CD14-positive monocyte (primary cell): ENCODE results near the gene MAD1L1. TPM values are rescaled to one million over a fixed set of nuclear protein-coding genes. Genes with fewer than 3 reads are reported as not detected.

ENCODE experiments used
- DNase-seq, 3 donors: peaks; one replicate each; pipeline ENCODE4 v3.0.0-alpha.2; 2011 to 2022
- H2AFZ ChIP-seq: 2 replicates; pipeline ENCODE4 v1.6.0; 2012; ENCODE audit warnings: mild to moderate bottlenecking, low read depth, low read length, inconsistent platforms; ENCODE audit not compliant: insufficient read depth, poor library complexity, severe bottlenecking
- H3K27ac ChIP-seq, 2 donors: 1 replicate in 1 of 2; 2 replicates in 1 of 2; pipeline ENCODE4 v1.5.1; 2012 to 2013; ENCODE audit warnings: low read length in 2 of 2, control low read depth in 1 of 2, inconsistent platforms in 1 of 2, low read depth in 1 of 2, mild to moderate bottlenecking in 1 of 2
- H3K27me3 ChIP-seq, 2 donors: one replicate each; pipeline versions ENCODE4 v1.6.0 to v1.6.1; 2011 to 2013; ENCODE audit warnings: low read length in 2 of 2; ENCODE audit not compliant: control insufficient read depth in 2 of 2, insufficient read depth in 2 of 2
- H3K36me3 ChIP-seq, 2 donors: replicated peaks in 1 of 2; 1 replicate in 1 of 2; 2 replicates in 1 of 2; pipeline versions ENCODE4 v1.5.1 to v1.6.1; 2012 to 2013; ENCODE audit warnings: low read length in 2 of 2, control low read depth in 1 of 2, inconsistent platforms in 1 of 2, mild to moderate bottlenecking in 1 of 2; ENCODE audit not compliant: insufficient read depth in 2 of 2, control insufficient read depth in 1 of 2
- H3K4me1 ChIP-seq, 2 donors: 1 replicate in 1 of 2; 2 replicates in 1 of 2; pipeline versions ENCODE4 v1.5.1 to v1.6.1; 2012 to 2013; ENCODE audit warnings: low read length in 2 of 2, control low read depth in 1 of 2, inconsistent platforms in 1 of 2, mild to moderate bottlenecking in 1 of 2, moderate library complexity in 1 of 2; ENCODE audit not compliant: insufficient read depth in 2 of 2, control insufficient read depth in 1 of 2
- H3K4me2 ChIP-seq: replicated peaks from 2 replicates; pipeline ENCODE3; 2012; ENCODE audit warnings: low read length, moderate library complexity, mild to moderate bottlenecking; ENCODE audit not compliant: poor library complexity, severe bottlenecking; ENCODE audit errors: extremely low read depth
- H3K4me3 ChIP-seq, 3 experiments: fragments of 200-600 bp in 1 of 3; sonication (generic) in 1 of 3; replicated peaks in 1 of 3; 1 replicate in 2 of 3; 2 replicates in 1 of 3; pipeline ENCODE4 v1.5.1; 2011 to 2013; ENCODE audit warnings: low read length in 3 of 3, mild to moderate bottlenecking in 3 of 3, control low read depth in 2 of 3, low read depth in 2 of 3, inconsistent platforms in 1 of 3, moderate library complexity in 1 of 3
- H3K79me2 ChIP-seq: 2 replicates; pipeline ENCODE4 v1.6.0; 2012; ENCODE audit warnings: mild to moderate bottlenecking, control low read depth, inconsistent platforms, low read length, moderate library complexity; ENCODE audit not compliant: insufficient read depth
- H3K9ac ChIP-seq: 2 replicates; pipeline ENCODE4 v1.6.0; 2017; ENCODE audit warnings: low read length, mild to moderate bottlenecking; ENCODE audit not compliant: insufficient read depth, poor library complexity, severe bottlenecking
- H3K9me3 ChIP-seq, 2 donors: replicated peaks in 1 of 2; 1 replicate in 1 of 2; 2 replicates in 1 of 2; pipeline versions ENCODE4 v1.5.1 to v1.6.1; 2012 to 2013; ENCODE audit warnings: low read length in 2 of 2, control low read depth in 1 of 2; ENCODE audit not compliant: control insufficient read depth in 1 of 2, insufficient read depth in 1 of 2
- H4K20me1 ChIP-seq: 2 replicates; pipeline ENCODE4 v1.6.0; 2012; ENCODE audit warnings: mild to moderate bottlenecking, low read length, control low read depth, moderate library complexity; ENCODE audit not compliant: insufficient read depth
- H3K27ac Mint-ChIP-seq, 7 donors: one replicate each; pipeline ENCODE4 v1.8.0; 2020; ENCODE audit warnings: mild to moderate bottlenecking in 7 of 7, mixed read lengths in 7 of 7, moderate library complexity in 6 of 7, inconsistent platforms in 2 of 7
- H3K27me3 Mint-ChIP-seq, 3 donors: one replicate each; pipeline ENCODE4 v1.8.0; 2021 to 2022; ENCODE audit warnings: low read depth in 3 of 3, mild to moderate bottlenecking in 3 of 3, mixed read lengths in 3 of 3, moderate library complexity in 3 of 3, inconsistent platforms in 1 of 3
- H3K36me3 Mint-ChIP-seq, 2 donors: one replicate each; pipeline ENCODE4 v1.8.0; 2020; ENCODE audit warnings: mixed read lengths in 2 of 2, inconsistent platforms in 1 of 2, mild to moderate bottlenecking in 1 of 2
- H3K4me1 Mint-ChIP-seq: one replicate; pipeline ENCODE4 v1.8.0; 2020; ENCODE audit warnings: mild to moderate bottlenecking, mixed read lengths
- H3K4me3 Mint-ChIP-seq, 2 donors: one replicate each; pipeline ENCODE4 v1.8.0; 2020; ENCODE audit warnings: mild to moderate bottlenecking in 2 of 2, mixed read lengths in 2 of 2, moderate library complexity in 1 of 2
- H3K9me3 Mint-ChIP-seq, 7 donors: one replicate each; pipeline ENCODE4 v1.8.0; 2020 to 2022; ENCODE audit warnings: mixed read lengths in 7 of 7, mild to moderate bottlenecking in 6 of 7, moderate library complexity in 6 of 7, inconsistent platforms in 2 of 7
- CTCF ChIP-seq: fragments of 200-600 bp; IDR thresholded peaks from one replicate; pipeline ENCODE4 v1.8.0; 2022; ENCODE audit warnings: antibody characterized with exemption, mild to moderate bottlenecking
- WGBS: methylation state at CpG from one replicate; pipeline ENCODE4 v1.1.5; 2013; ENCODE audit warnings: missing lambda C conversion rate; ENCODE audit not compliant: insufficient coverage; 5-methylcytosine and 5-hydroxymethylcytosine counted together
- intact Hi-C, 2 donors: fragments of 100-400 bp; cut with micrococcal nuclease; formaldehyde crosslinking; loops; one replicate each; pipeline versions ENCODE4 v1.15.0 to v1.15.1; 2023
- polyA plus RNA-seq, 3 donors: library from polyadenylated mRNA; depleted of rRNA in 1 of 3; unstranded in 2 of 3; stranded (reverse) in 1 of 3; fragments of 300-500 nt in 2 of 3; fragments of >200 nt in 1 of 3; fragmentation: Illumina TruSeq in 2 of 3; gene quantifications; 1 replicate in 2 of 3; 2 replicates in 1 of 3; pipeline ENCODE4 v1.2.3, GENCODE V29; 2012 to 2021

MAD1L1 gene
- polyA plus RNA-seq, 3 donors, result 22.0 to 39.4 (median 33.2) TPM

- peaks cover 0 to 11% of the 10 kb centered on the region in 2 donors for H3K9me3 ChIP-seq
- no peaks in the 10 kb centered on the region for H3K4me1 ChIP-seq
- Mint-ChIP-seq H3K4me1 (no peaks in the 10 kb centered on the region), H3K36me3 (peaks cover 4 to 10% of the 10 kb centered on the region in 2 donors), H3K4me3 (no peak overlapping the region), H3K27me3 (peaks cover 0 to 2% (median 2%) of the 10 kb centered on the region in 3 donors), H3K9me3 (peaks cover 0 to 29% (median 4%) of the 10 kb centered on the region in 7 donors), H3K27ac (peak overlapping the region in 1 of 7 donors; percentile 73)
- H3K9ac ChIP-seq, result no peak overlapping the region
- no peak for TF ChIP-seq CTCF
- H3K79me2 ChIP-seq, result no peaks in the 10 kb centered on the region
- H3K4me2 ChIP-seq, result no peak overlapping the region
- H3K4me3 ChIP-seq, result no peak overlapping the region
- no peak for DNase-seq
- no peak overlapping the region for H3K27ac ChIP-seq
- H3K27me3 ChIP-seq, result no peaks in the 10 kb centered on the region
- 95% methylated on average over 41 of the region's 41 CpGs for WGBS
- no peaks in the 10 kb centered on the region for H3K36me3 ChIP-seq
- no peak overlapping the region for H2AFZ ChIP-seq
- peaks cover 89% of the 10 kb centered on the region for H4K20me1 ChIP-seq
- intact Hi-C loops, result no loop called here
Observed at GRCh38 chr7:1854866-1855724, 377.6 kb downstream of the MAD1L1 start.

GRCh38 chr7:1853986-1854865 lies 378.5 kb downstream of the MAD1L1 start:
- Histone ChIP-seq H3K9ac (no peak overlapping the region), H3K27ac (no peak overlapping the region), H2AFZ (no peak overlapping the region), H3K4me3 (no peak overlapping the region), H3K79me2 (no peaks in the 10 kb centered on the region), H3K4me2 (no peak overlapping the region), H3K9me3 (peaks cover 0 to 11% of the 10 kb centered on the region in 2 donors), H3K4me1 (no peaks in the 10 kb centered on the region), H4K20me1 (peaks cover 91% of the 10 kb centered on the region), H3K27me3 (no peaks in the 10 kb centered on the region), H3K36me3 (no peaks in the 10 kb centered on the region)
- Mint-ChIP-seq H3K27ac (peak overlapping the region in 2 of 7 donors; percentile 61 to 63), H3K4me1 (no peaks in the 10 kb centered on the region), H3K4me3 (no peak overlapping the region), H3K27me3 (peaks cover 0 to 2% (median 2%) of the 10 kb centered on the region in 3 donors), H3K36me3 (peaks cover 4 to 10% of the 10 kb centered on the region in 2 donors), H3K9me3 (peaks cover 0 to 29% (median 4%) of the 10 kb centered on the region in 7 donors)
- DNase-seq, result no peak
- WGBS, result 78% methylated on average over 24 of the region's 38 CpGs
- intact Hi-C loops, result no loop called here
- no peak for TF ChIP-seq CTCF
